K562 (cell line): ENCODE data around the gene SLC30A1. TPM values are rescaled to one million over a fixed set of nuclear protein-coding genes. Genes with fewer than 3 reads are reported as not detected.

ENCODE experiments used
- DMBX1 ChIP-seq: fragments of 250-450 bp; sonication (Bioruptor Pico); IDR thresholded peaks from 2 replicates; pipeline ENCODE4 v1.8.0; 2022; ENCODE audit warnings: inconsistent platforms, mild to moderate bottlenecking, moderate library complexity, borderline replicate concordance
- E2F3 ChIP-seq: fragments of 250-450 bp; sonication (Bioruptor Pico); IDR thresholded peaks from 2 replicates; pipeline ENCODE4 v1.4.0; 2020; ENCODE audit warnings: mild to moderate bottlenecking
- EP300 ChIP-seq: IDR thresholded peaks from 2 replicates; pipeline ENCODE4 v1.6.1; 2012; ENCODE audit warnings: low read length, improper control_type of control experiment
- GTF2E2 ChIP-seq: fragments of 200-800 bp; sonication (Bioruptor generic); IDR thresholded peaks from 2 replicates; pipeline ENCODE4 v1.6.1; 2016; ENCODE audit warnings: missing genetic modification characterization, missing compliant biosample characterization
- HDAC2 ChIP-seq: fragments of 450-650 bp; IDR thresholded peaks from 2 replicates; pipeline ENCODE4 v1.6.1; 2016; ENCODE audit warnings: mild to moderate bottlenecking
- MAZ ChIP-seq, 2 experiments: fragments of 450-650 bp in 1 of 2; sonication (generic) in 1 of 2; formaldehyde crosslinking; IDR thresholded peaks in 1 of 2; conservative IDR thresholded peaks in 1 of 2; 2 replicates each; pipeline versions ENCODE4 v1.4.0 to v1.5.0; 2020; ENCODE audit warnings: mild to moderate bottlenecking in 1 of 2, missing genetic modification reagents in 1 of 2
- NCOA1 ChIP-seq: fragments of 450-650 bp; IDR thresholded peaks from 2 replicates; pipeline ENCODE4 v1.6.1; 2016; ENCODE audit warnings: low read depth
- RCOR1 ChIP-seq, 2 experiments: IDR thresholded peaks; 2 replicates each; pipeline ENCODE4 v1.6.1; 2012; ENCODE audit warnings: low read depth in 2 of 2, low read length in 2 of 2, borderline replicate concordance in 1 of 2, improper control_type of control experiment in 1 of 2
- SMAD2 ChIP-seq: fragments of 150-350 bp; IDR thresholded peaks from 2 replicates; pipeline ENCODE4 v1.6.1; 2014; ENCODE audit warnings: low read depth, mild to moderate bottlenecking, low read length
- SRSF7 ChIP-seq: fragments of 200-400 bp; formaldehyde crosslinking; optimal IDR thresholded peaks from 2 replicates; pipeline ENCODE3; 2017; ENCODE audit warnings: mild to moderate bottlenecking, low read depth, low read length
- TAF9B ChIP-seq: fragments of 450-650 bp; IDR thresholded peaks from 2 replicates; pipeline ENCODE4 v1.6.1; 2018; ENCODE audit warnings: mild to moderate bottlenecking; ENCODE audit not compliant: partially characterized antibody
- TSHZ1 ChIP-seq: fragments of 250-450 bp; sonication (Bioruptor Pico); IDR thresholded peaks from 2 replicates; pipeline ENCODE4 v1.4.0; 2020; ENCODE audit warnings: mild to moderate bottlenecking, moderate library complexity
- ZBTB40 ChIP-seq, 2 experiments: fragments of 450-650 bp in 1 of 2; sonication (generic) in 1 of 2; formaldehyde crosslinking in 1 of 2; IDR thresholded peaks; 2 replicates each; pipeline versions ENCODE4 v1.7.1 to v1.9.0; 2016 to 2022; ENCODE audit warnings: inconsistent platforms in 1 of 2, mild to moderate bottlenecking in 1 of 2, missing genetic modification reagents in 1 of 2
- ZNF41 ChIP-seq: fragments of 250-450 bp; sonication (Bioruptor Pico); conservative IDR thresholded peaks from 2 replicates; pipeline ENCODE4 v1.4.0; 2020; ENCODE audit warnings: mild to moderate bottlenecking
- polyA plus RNA-seq, 8 experiments: library from polyadenylated mRNA; depleted of rRNA in 4 of 8; stranded (reverse) in 5 of 8; unstranded in 3 of 8; fragments of >200 nt; fragmentation: Nextera tagmentation in 2 of 8; fragmentation: Illumina TruSeq in 1 of 8; extraction: Ambion mirVana in 2 of 8; extraction: Trizol in 1 of 8; gene quantifications; 2 replicates each; pipeline versions ENCODE4 v1.2.1 to v1.2.3, GENCODE V29; 2011 to 2014; ENCODE audit warnings: inconsistent platforms in 1 of 8, missing spikeins in 1 of 8
- total RNA-seq, 7 experiments: library from RNA; depleted of rRNA in 6 of 7; stranded (reverse); fragments of >200 nt in 6 of 7; fragmentation: Illumina TruSeq in 2 of 7; extraction: Trizol in 2 of 7; gene quantifications; 2 replicates each; pipeline versions ENCODE4 v1.2.1 to v1.2.3, GENCODE V29; 2011 to 2021; ENCODE audit warnings: low replicate concordance in 1 of 7

SLC30A1 gene
- total and polyA plus RNA-seq, 9 of the 15 experiments (the other 6 are each of a cell fraction or from before 2014, with no cell fraction given), result 4.1 to 14.4 (median 6.6) TPM

- TF ChIP-seq MAZ (CRISPR knock-in tag; conservative IDR thresholded peaks at IDR 0.05 in 1 of 2, IDR thresholded peaks at IDR 0.05 in 1 of 2) (peak in 1 of 2 experiments; percentile 71; a peak in 2 of 4 replicates), SRSF7 (no peak), HDAC2 (peak; percentile 28; the same call in 1 of the 2 replicates), E2F3 (CRISPR knock-in tag) (peak; percentile 60; the same call in 1 of the 2 replicates), EP300 (peak; percentile 17; the same call in 1 of the 2 replicates), RCOR1 (IDR thresholded peaks at IDR 0.05; ENCODE audit: borderline replicate concordance in 1 of 2, low read depth in 2 of 2, low read length in 2 of 2) (peak in 1 of 2 experiments; percentile 70; a peak in 2 of 4 replicates), GTF2E2 (tag) (peak; percentile 62; the same call in 1 of the 2 replicates), TAF9B (peak; percentile 56), DMBX1 (CRISPR knock-in tag) (peak; percentile 66; the same call in 1 of the 2 replicates), TSHZ1 (CRISPR knock-in tag) (no peak), ZBTB40 (IDR thresholded peaks at IDR 0.05) (peak; percentile 93), ZBTB40 (CRISPR knock-in tag; IDR thresholded peaks at IDR 0.05) (no peak), NCOA1 (peak; percentile 85), SMAD2 (no peak), ZNF41 (CRISPR knock-in tag) (0 out of 2 replicates have a peak, but pooled peaks have one; percentile 45)
Measured at GRCh38 chr1:211606914-211607753, 28.2 kb upstream of the SLC30A1 start (continued).
